Calu3 (cell line): ENCODE measurements around the gene MRGPRE. TPM values are rescaled to one million over a fixed set of nuclear protein-coding genes. Genes with fewer than 3 reads are reported as not detected.

Source experiments
- BruUV-seq: library from RNA; stranded (reverse); fragments of 400-500 nt; replicated peaks from 2 replicates; lab custom pipeline; 2021; lab: Mats Ljungman, UMichigan
- CTCF ChIA-PET: fragments of 300-600 bp; sonication (Branson Sonifier 250); formaldehyde crosslinking; loops from one replicate; lab custom pipeline; 2022; ENCODE audit warnings: antibody characterized with exemption; lab: Charles Lee
- DNase-seq: peaks from one replicate; pipeline ENCODE4 v3.0.0; 2022
- H3K27ac Mint-ChIP-seq: one replicate; pipeline ENCODE4 v1.8.0; 2022; ENCODE audit warnings: mixed read lengths; ENCODE audit not compliant: unreplicated experiment
- H3K27me3 Mint-ChIP-seq: one replicate; pipeline ENCODE4 v1.8.0; 2022; ENCODE audit warnings: mixed read lengths; ENCODE audit not compliant: unreplicated experiment
- H3K36me3 Mint-ChIP-seq: one replicate; pipeline ENCODE4 v1.8.0; 2022; ENCODE audit warnings: mild to moderate bottlenecking, moderate library complexity, mixed read lengths; ENCODE audit not compliant: insufficient read depth, unreplicated experiment
- H3K4me1 Mint-ChIP-seq: one replicate; pipeline ENCODE4 v1.8.0; 2022; ENCODE audit warnings: mild to moderate bottlenecking, low read depth, mixed read lengths; ENCODE audit not compliant: unreplicated experiment
- H3K4me3 Mint-ChIP-seq: one replicate; pipeline ENCODE4 v1.8.0; 2022; ENCODE audit warnings: mild to moderate bottlenecking, low read depth, moderate library complexity, mixed read lengths; ENCODE audit not compliant: unreplicated experiment
- H3K9me3 Mint-ChIP-seq: one replicate; pipeline ENCODE4 v1.8.0; 2022; ENCODE audit warnings: low read depth, mixed read lengths; ENCODE audit not compliant: unreplicated experiment
- CTCF ChIP-seq: fragments of 200-600 bp; IDR thresholded peaks from one replicate; pipeline ENCODE4 v1.8.0; 2022; ENCODE audit warnings: antibody characterized with exemption; ENCODE audit not compliant: unreplicated experiment
- intact Hi-C: fragments of 100-400 bp; cut with micrococcal nuclease; formaldehyde crosslinking; loops from one replicate; pipeline ENCODE4 v1.10.0; 2022; ENCODE audit not compliant: unreplicated experiment
- total RNA-seq: library from RNA; stranded (reverse); gene quantifications from 2 replicates; pipeline ENCODE4 v1.2.3, GENCODE V29; 2022

MRGPRE gene
- total RNA-seq, 1 experiment from 2014 or later, result not detected

- TF ChIP-seq CTCF, result no peak
- CTCF ChIA-PET, result interaction anchor here (0.6 kb wide), 1 partner anchor 46 kb away, joined by 4 read pairs; no protein-coding TSS in a partner anchor
- Mint-ChIP-seq H3K4me3 (no peak overlapping the region), H3K36me3 (no peaks in the 10 kb centered on the region), H3K27me3 (peaks cover 76% of the 10 kb centered on the region), H3K4me1 (no peaks in the 10 kb centered on the region), H3K9me3 (no peaks in the 10 kb centered on the region), H3K27ac (no peak overlapping the region)
- BruUV-seq, result no TSS peak
- intact Hi-C loops, result no loop called here
- no peak for DNase-seq
These were observed 31.1 kb downstream of the MRGPRE start for GRCh38 chr11:3201112-3201581.

- no peak overlapping the region for H3K27ac Mint-ChIP-seq
- no peak for TF ChIP-seq CTCF
- no TSS peak for BruUV-seq
- DNase-seq, result no peak
- no peak overlapping the region for H3K4me3 Mint-ChIP-seq
- H3K27me3 Mint-ChIP-seq, result peaks cover 82% of the 10 kb centered on the region
- intact Hi-C loops, result no loop called here
- H3K4me1 Mint-ChIP-seq, result no peaks in the 10 kb centered on the region
- no peaks in the 10 kb centered on the region for H3K36me3 Mint-ChIP-seq
- CTCF ChIA-PET, result interaction anchor here (0.6 kb wide), 1 partner anchor 45 kb away, joined by 4 read pairs; no protein-coding TSS in a partner anchor
- H3K9me3 Mint-ChIP-seq, result no peaks in the 10 kb centered on the region
These were observed 31.7 kb downstream of the MRGPRE start for GRCh38 chr11:3200388-3201111.

GRCh38 chr11:3199537-3200295, 32.5 kb downstream of the MRGPRE start:
- Mint-ChIP-seq H3K4me3 (no peak overlapping the region), H3K4me1 (no peaks in the 10 kb centered on the region), H3K27me3 (peaks cover 89% of the 10 kb centered on the region), H3K36me3 (no peaks in the 10 kb centered on the region), H3K9me3 (no peaks in the 10 kb centered on the region), H3K27ac (no peak overlapping the region)
- BruUV-seq, result no TSS peak
- CTCF ChIA-PET, result no interaction called here
- no peak for DNase-seq
- no peak for TF ChIP-seq CTCF
- intact Hi-C loops, result no loop called here

GRCh38 chr11:3198815-3199214, 33.4 kb downstream of the MRGPRE start:
- DNase-seq, result no peak
- no peak for TF ChIP-seq CTCF
- Mint-ChIP-seq H3K4me3 (no peak overlapping the region), H3K4me1 (no peaks in the 10 kb centered on the region), H3K36me3 (no peaks in the 10 kb centered on the region), H3K9me3 (no peaks in the 10 kb centered on the region), H3K27me3 (peaks cover 98% of the 10 kb centered on the region), H3K27ac (no peak overlapping the region)
- no TSS peak for BruUV-seq
- CTCF ChIA-PET, result no interaction called here
- intact Hi-C loops, result no loop called here
